ENCODE measurements around the gene NUCKS1.

GRCh38 chr1:205709059-205709398 lies 41.0 kb downstream of the NUCKS1 start:
- TF ChIP-seq SP1 (IDR thresholded peaks at IDR 0.05): no peak
- no peak for TF ChIP-seq FOXK2 (IDR thresholded peaks at IDR 0.05)
- TF ChIP-seq HDGF (IDR thresholded peaks at IDR 0.05; ENCODE audit: borderline replicate concordance): no peak
- TF ChIP-seq BHLHE40 (IDR thresholded peaks at IDR 0.05; ENCODE audit: borderline replicate concordance): no peak
- TF ChIP-seq L3MBTL2 (conservative IDR thresholded peaks at IDR 0.05): no peak
- TF ChIP-seq FOXA1 (IDR thresholded peaks at IDR 0.05): no peak
- no peak for TF ChIP-seq TARDBP (IDR thresholded peaks at IDR 0.05)
- no peak for TF ChIP-seq NFRKB (IDR thresholded peaks at IDR 0.05)
- TF ChIP-seq PKNOX1 (IDR thresholded peaks at IDR 0.05): no peak

All from HEK293T (cell line).